ENCODE results near the gene TPD52L1.

The TPD52L1 gene

GRCh38 chr6:125312478-125312877 lies 158.9 kb downstream of the TPD52L1 start:
- no peak for DNase-seq

- no peak for DNase-seq
Measured at GRCh38 chr6:125312950-125313349, 159.4 kb downstream of the TPD52L1 start.

Data from DMS79 (cell line).